Panc1 (cell line): Measurements from ENCODE around the gene BBIP1. TPM values are rescaled to one million over a fixed set of nuclear protein-coding genes. Genes with fewer than 3 reads are reported as not detected.

Source experiments
- ATAC-seq: fragments of 200-7000 bp; cut with Tn5 transposase; 2 replicates; pipeline ENCODE4 v1.9.1; 2020; ENCODE audit warnings: mild to moderate bottlenecking, moderate library complexity
- BruUV-seq: library from RNA; stranded (reverse); fragments of 400-500 nt; replicated peaks from 2 replicates; lab custom pipeline; 2021; lab: Mats Ljungman, UMichigan
- CTCF ChIA-PET: fragments of 300-600 bp; sonication (Branson Sonifier 250); formaldehyde crosslinking; loops from one replicate; lab custom pipeline; 2022; ENCODE audit warnings: antibody characterized with exemption; lab: Charles Lee
- POLR2A ChIA-PET: fragments of 300-600 bp; sonication (Branson Sonifier 250); formaldehyde crosslinking; loops from one replicate; lab custom pipeline; 2022; ENCODE audit warnings: antibody characterized with exemption; lab: Charles Lee
- DNase-seq: peaks from one replicate; pipeline ENCODE4 v3.0.0-alpha.2; 2010; ENCODE audit warnings: low read depth, low spot score
- H3K27ac ChIP-seq: 2 replicates; pipeline ENCODE4 v1.5.1; 2011; ENCODE audit warnings: mild to moderate bottlenecking, low read length, inconsistent platforms
- H3K27me3 ChIP-seq: fragments of 200-500 bp; sonication (Bioruptor generic); 2 replicates; pipeline ENCODE4 v1.6.0; 2014; ENCODE audit warnings: low read length, inconsistent platforms; ENCODE audit not compliant: control insufficient read depth, insufficient read depth
- H3K36me3 ChIP-seq: fragments of 200-500 bp; sonication (Bioruptor generic); 2 replicates; pipeline ENCODE4 v1.5.1; 2014; ENCODE audit warnings: inconsistent platforms, mild to moderate bottlenecking, low read length, moderate library complexity; ENCODE audit not compliant: control insufficient read depth, insufficient read depth
- H3K4me1 ChIP-seq: 2 replicates; pipeline ENCODE4 v1.5.1; 2011; ENCODE audit warnings: inconsistent platforms, mild to moderate bottlenecking, low read length, moderate library complexity; ENCODE audit not compliant: control insufficient read depth, insufficient read depth
- H3K4me3 ChIP-seq, 2 experiments: 2 replicates each; pipeline ENCODE4 v1.5.1; 2011 to 2012; ENCODE audit warnings: low read depth in 2 of 2, low read length in 2 of 2, mild to moderate bottlenecking in 2 of 2, inconsistent platforms in 1 of 2, moderate library complexity in 1 of 2
- H3K9me3 ChIP-seq: fragments of 200-500 bp; sonication (Bioruptor generic); 2 replicates; pipeline ENCODE4 v1.5.1; 2014; ENCODE audit warnings: low read depth, mild to moderate bottlenecking, inconsistent platforms, low read length, moderate library complexity; ENCODE audit not compliant: control insufficient read depth, insufficient read depth
- CTCF ChIP-seq: fragments of 450-650 bp; IDR thresholded peaks from 2 replicates; pipeline ENCODE4 v1.5.1; 2017; ENCODE audit warnings: mild to moderate bottlenecking
- POLR2AphosphoS5 ChIP-seq: IDR thresholded peaks from 2 replicates; pipeline ENCODE4 v1.6.1; 2012; ENCODE audit warnings: mild to moderate bottlenecking, low read depth, low read length, moderate library complexity
- SIN3A ChIP-seq: IDR thresholded peaks from 2 replicates; pipeline ENCODE4 v1.6.1; 2012; ENCODE audit warnings: low read depth, mild to moderate bottlenecking, low read length, moderate library complexity, borderline replicate concordance; ENCODE audit not compliant: insufficient read depth
- TCF7L2 ChIP-seq: IDR thresholded peaks from 2 replicates; pipeline ENCODE4 v1.6.1; 2011; ENCODE audit warnings: mild to moderate bottlenecking, low read depth, low read length, inconsistent platforms
- in situ Hi-C: cut with HindIII; loops from 2 replicates; pipeline ENCODE4 v1.10.0; 2016; ENCODE audit warnings: low sequenced_read_pairs, low pct_unique_long_range_greater_than_20kb
- intact Hi-C: fragments of 100-400 bp; cut with micrococcal nuclease; formaldehyde crosslinking; loops from one replicate; pipeline ENCODE4 v1.10.0; 2022; ENCODE audit not compliant: unreplicated experiment
- total RNA-seq: library from RNA; stranded (reverse); gene quantifications from one replicate; pipeline ENCODE4 v1.2.1, GENCODE V29; 2021; ENCODE audit not compliant: unreplicated experiment
- TF ChIP-seq, protein P1 (sequence below), 2 experiments: IDR thresholded peaks; 2 replicates each; pipeline ENCODE4 v1.6.1; 2011 to 2012; ENCODE audit warnings: low read depth in 2 of 2, control low read depth in 1 of 2, low read length in 1 of 2, mild to moderate bottlenecking in 1 of 2, moderate library complexity in 1 of 2; ENCODE audit not compliant: insufficient read depth in 1 of 2

BBIP1 gene
- total RNA-seq, 1 experiment from 2014 or later = 55.2 TPM

- no peaks in the 10 kb centered on the region for H3K9me3 ChIP-seq
- CTCF ChIA-PET = no interaction called here
- in situ Hi-C loops (no loop called here), intact Hi-C loops (no loop called here)
- H3K27me3 ChIP-seq = no peaks in the 10 kb centered on the region
- no peak for ATAC-seq
- no peak for DNase-seq
- no peaks in the 10 kb centered on the region for H3K36me3 ChIP-seq
- no peak overlapping the region for H3K4me3 ChIP-seq
- TF ChIP-seq, protein P1, sequence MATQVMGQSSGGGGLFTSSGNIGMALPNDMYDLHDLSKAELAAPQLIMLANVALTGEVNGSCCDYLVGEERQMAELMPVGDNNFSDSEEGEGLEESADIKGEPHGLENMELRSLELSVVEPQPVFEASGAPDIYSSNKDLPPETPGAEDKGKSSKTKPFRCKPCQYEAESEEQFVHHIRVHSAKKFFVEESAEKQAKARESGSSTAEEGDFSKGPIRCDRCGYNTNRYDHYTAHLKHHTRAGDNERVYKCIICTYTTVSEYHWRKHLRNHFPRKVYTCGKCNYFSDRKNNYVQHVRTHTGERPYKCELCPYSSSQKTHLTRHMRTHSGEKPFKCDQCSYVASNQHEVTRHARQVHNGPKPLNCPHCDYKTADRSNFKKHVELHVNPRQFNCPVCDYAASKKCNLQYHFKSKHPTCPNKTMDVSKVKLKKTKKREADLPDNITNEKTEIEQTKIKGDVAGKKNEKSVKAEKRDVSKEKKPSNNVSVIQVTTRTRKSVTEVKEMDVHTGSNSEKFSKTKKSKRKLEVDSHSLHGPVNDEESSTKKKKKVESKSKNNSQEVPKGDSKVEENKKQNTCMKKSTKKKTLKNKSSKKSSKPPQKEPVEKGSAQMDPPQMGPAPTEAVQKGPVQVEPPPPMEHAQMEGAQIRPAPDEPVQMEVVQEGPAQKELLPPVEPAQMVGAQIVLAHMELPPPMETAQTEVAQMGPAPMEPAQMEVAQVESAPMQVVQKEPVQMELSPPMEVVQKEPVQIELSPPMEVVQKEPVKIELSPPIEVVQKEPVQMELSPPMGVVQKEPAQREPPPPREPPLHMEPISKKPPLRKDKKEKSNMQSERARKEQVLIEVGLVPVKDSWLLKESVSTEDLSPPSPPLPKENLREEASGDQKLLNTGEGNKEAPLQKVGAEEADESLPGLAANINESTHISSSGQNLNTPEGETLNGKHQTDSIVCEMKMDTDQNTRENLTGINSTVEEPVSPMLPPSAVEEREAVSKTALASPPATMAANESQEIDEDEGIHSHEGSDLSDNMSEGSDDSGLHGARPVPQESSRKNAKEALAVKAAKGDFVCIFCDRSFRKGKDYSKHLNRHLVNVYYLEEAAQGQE (IDR thresholded peaks at IDR 0.05; ENCODE audit: insufficient read depth in 1 of 2, low read depth in 2 of 2, low read length in 1 of 2) = no peak
- no peak for TF ChIP-seq TCF7L2
- TF ChIP-seq SIN3A = no peak
- TF ChIP-seq POLR2AphosphoS5 = no peak
- no peak for TF ChIP-seq CTCF
- POLR2A ChIA-PET = interaction anchor here (0.8 kb wide), 1 partner anchor 56 kb away, joined by 3 read pairs; no protein-coding TSS in a partner anchor
- H3K4me1 ChIP-seq = peaks cover 11% of the 10 kb centered on the region
- BruUV-seq = no TSS peak
- no peak overlapping the region for H3K27ac ChIP-seq
Measured at GRCh38 chr10:110861930-110862649, 56.9 kb downstream of the BBIP1 start.

- CTCF ChIA-PET = interaction anchor here (0.6 kb wide), 1 partner anchor 104 kb away, joined by 6 read pairs; no protein-coding TSS in a partner anchor
Measured at GRCh38 chr10:110861476-110861875, 57.5 kb downstream of the BBIP1 start.

More at GRCh38 chr10:110861476-110861875, 57.5 kb downstream of the BBIP1 start:
- intact Hi-C loops = no loop called here
- TF ChIP-seq SIN3A (no peak), TCF7L2 (no peak), CTCF (no peak), POLR2AphosphoS5 (no peak)
- TF ChIP-seq, protein P1 (IDR thresholded peaks at IDR 0.05; ENCODE audit: insufficient read depth in 1 of 2, low read depth in 2 of 2, low read length in 1 of 2) = no peak
- no peaks in the 10 kb centered on the region for H3K36me3 ChIP-seq
- H3K9me3 ChIP-seq = no peaks in the 10 kb centered on the region
- ATAC-seq (no peak), DNase-seq (no peak)
- no peak overlapping the region for H3K27ac ChIP-seq
- no peak overlapping the region for H3K4me3 ChIP-seq
- H3K4me1 ChIP-seq = peaks cover 11% of the 10 kb centered on the region
- BruUV-seq = no TSS peak
- in situ Hi-C loops = no loop called here
- no peaks in the 10 kb centered on the region for H3K27me3 ChIP-seq
- POLR2A ChIA-PET = no interaction called here
